DMS79 (cell line): ENCODE measurements around the gene CCT8L2.
"Not testable (repeated sequence)": the region's sequence is repeated elsewhere in the genome, so short reads cannot be mapped to it uniquely, and the experiment has no call there.

Experiments
- DNase-seq: peaks from one replicate; lab custom pipeline; 2025; lab: John Stamatoyannopoulos, UW

CCT8L2 gene

DNA sequence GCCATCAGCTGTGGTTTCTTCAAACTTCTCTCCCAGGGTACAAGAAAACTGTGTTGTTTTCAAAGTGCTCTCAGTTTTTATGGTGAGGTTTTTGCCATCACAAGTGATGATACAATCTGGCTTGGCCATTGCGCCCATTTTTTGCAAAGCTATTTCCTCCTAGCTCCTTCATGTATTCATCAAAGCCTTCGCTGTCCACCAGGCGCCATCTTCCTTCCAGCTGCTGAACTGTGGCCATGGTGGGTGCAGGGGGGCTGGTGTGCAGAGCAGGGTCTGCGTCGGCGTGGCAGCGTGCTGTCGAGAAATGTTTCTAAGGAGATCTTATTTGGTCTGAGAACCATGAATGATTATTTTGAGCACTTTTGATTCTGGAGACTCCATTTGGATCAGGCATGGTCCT lies 2.6 kb upstream of the CCT8L2 start:
- DNase-seq = not testable (repeated sequence)

- DNase-seq = no peak
Measured at GRCh38 chr22:16594026-16594425, 1.4 kb upstream of the CCT8L2 start.

- not testable (repeated sequence) for DNase-seq
Measured at GRCh38 chr22:16592231-16592630, 379 bp downstream of the CCT8L2 start.

DNA sequence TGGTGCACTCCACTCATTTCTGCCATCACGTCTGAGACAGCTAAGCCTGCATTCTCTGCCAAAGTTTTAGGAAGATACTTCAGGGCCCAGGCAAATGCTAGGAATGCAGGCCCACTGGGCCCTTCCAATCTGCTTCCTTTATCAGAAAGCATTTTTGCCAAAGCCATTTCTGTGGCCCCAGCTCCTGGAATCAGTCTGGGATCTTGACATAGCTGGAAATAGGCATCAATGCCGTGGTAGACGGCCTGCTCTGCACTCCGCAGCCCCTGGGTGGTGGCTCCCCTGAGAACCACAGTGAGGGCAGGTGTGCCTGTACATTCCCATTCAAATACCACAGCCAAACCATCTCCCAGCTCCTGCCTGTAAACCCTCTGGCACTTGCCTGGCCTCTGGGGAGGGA lies 1.5 kb downstream of the CCT8L2 start:
- not testable (repeated sequence) for DNase-seq

- DNase-seq = no peak
Measured at GRCh38 chr22:16586991-16587390, 5.6 kb downstream of the CCT8L2 start.

DNA sequence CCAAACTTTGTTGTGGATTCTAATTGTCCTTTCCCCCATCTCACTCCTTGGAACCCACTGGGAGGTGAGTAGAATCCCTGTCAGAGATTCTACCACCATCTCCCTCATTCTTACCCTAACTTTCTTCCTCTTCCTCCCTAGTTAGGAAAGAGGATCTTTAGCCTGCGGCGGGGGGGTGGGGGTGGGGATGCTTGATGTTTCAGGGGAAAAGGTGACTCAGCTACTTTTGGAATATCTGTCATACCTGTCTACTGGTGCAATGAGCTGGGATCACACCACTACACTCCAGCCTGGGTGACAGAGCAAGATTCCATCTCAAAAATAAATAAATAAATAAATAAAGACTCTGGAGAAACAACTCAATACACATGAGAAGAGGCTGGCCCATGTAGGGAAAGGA lies 6.4 kb downstream of the CCT8L2 start:
- DNase-seq = no peak

DNA sequence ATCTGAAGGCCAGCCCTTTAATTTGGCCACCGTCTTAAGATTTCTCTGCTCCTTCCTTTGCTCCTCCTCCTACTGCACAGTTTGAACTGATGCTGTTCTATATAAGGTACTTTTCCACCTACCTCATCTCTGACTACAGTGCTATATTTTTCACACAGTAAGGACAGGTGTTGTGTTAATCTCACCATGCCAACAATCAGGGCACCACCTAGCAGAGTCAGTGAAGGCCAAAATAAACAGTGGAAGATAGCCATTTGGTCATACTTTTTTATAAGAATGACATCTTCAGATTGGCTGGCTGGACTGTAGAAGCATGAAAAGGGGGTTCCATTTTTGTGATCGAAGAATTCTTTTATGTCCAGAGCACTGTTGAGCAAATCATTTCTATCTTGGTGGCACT lies 11.7 kb downstream of the CCT8L2 start:
- not testable (repeated sequence) for DNase-seq

- DNase-seq = not testable (repeated sequence)
Measured at GRCh38 chr22:16569240-16569834, 23.3 kb downstream of the CCT8L2 start.

DNA sequence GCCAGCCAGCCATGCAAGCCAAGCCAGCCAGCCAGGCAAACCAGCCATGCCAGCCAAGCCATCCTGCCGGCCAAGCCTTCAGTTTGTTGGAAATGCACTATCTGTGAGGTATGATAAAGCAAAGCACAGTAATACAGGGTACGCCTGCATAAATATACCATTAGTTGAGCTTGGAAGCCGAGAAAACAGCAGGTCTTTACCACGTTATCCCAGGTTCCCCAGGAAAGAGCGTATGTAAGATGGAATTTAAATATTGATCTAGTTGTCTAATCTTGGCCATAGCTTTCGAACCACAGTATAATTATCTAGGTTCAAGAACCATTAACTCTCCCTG lies 24.2 kb downstream of the CCT8L2 start:
- no peak for DNase-seq

GRCh38 chr22:16567617-16568424 lies 24.8 kb downstream of the CCT8L2 start:
- DNase-seq = not testable (repeated sequence)

DNA sequence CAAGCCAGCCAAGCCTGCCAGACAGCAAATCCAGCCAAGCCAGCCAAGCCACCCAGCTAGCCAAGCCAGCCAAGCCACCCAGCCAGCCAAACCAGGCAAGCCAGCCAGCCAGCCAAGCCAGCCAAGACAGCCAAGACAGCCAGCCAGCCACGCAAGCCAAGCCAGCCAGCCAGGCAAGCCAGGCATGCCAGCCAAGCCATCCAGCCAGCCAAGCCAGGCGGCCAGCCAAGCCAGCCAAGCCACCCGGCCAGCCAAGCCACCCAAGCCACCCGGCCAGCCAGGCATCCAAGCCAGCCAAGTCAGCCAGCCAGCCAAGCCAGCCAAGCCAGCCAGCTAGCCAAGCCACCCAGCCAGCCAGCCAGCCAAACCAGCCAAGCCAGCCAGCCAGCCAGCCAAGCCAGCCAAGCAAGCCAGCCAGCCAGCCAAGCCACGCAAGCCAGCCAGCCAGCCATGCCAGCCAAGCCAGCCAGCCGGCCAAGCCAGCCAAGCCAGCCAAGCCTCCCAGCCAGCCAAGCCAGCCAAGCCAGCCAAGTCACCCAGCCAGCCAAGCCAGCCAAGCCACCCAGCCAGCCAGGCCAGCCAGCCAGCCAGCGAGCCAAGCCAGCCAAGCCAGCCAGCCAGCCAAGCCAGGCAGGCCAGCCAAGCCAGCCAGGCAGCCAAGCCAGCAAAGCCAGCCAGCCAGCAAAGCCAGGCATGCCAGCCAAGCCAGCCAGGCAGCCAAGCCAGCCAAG lies 26.0 kb downstream of the CCT8L2 start:
- DNase-seq = not testable (repeated sequence)

- DNase-seq = not testable (repeated sequence)
Measured at GRCh38 chr22:16565585-16566420, 26.8 kb downstream of the CCT8L2 start.

- not testable (repeated sequence) for DNase-seq
Measured at GRCh38 chr22:16564837-16565584, 27.6 kb downstream of the CCT8L2 start.

DNA sequence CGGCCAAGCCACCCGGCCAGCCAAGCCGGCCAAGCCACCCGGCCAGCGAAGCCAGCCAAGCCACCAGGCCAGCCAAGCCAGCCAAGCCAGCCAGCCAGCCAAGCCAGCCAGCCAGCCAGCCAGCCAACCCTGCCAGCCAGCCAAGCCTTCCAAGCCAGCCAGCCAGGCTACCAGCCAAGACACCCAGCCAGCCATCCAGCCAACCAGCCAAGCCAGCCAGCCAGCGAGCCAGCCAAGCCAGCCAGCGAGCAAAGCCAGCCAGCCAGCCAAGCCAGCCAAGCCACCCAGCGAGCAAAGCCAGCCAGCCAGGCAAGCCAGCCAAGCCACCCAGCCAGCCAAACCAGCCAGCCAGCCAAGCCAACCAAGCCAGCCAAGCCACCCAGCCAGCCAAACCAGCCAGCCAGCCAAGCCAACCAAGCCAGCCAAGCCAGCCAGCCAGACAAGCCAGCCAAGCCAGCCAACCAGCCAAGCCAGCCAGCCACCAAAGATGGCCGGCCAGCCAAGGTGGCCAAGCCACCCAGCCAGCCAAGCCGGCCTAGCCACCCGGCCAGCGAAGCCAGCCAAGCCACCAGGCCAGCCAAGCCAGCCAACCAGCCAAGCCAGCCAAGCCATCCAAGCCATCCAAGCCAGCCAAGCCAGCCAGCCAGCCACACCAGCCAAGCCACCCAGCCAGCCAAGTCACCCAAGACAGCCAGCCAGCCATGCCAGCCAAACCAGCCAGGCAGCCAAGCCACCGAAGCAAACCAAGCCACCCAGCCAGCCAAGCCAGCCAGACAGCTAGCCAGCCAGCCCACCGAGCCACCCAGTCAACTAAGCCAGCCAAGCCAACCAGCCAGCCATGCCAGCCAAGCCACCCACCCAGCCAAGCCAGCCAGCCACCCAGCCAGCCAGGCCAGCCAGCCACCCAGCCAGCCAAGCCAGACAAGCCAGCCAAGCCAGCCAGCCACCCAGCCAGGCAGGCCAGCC lies 28.8 kb downstream of the CCT8L2 start:
- no peak for DNase-seq

- DNase-seq = no peak
Measured at GRCh38 chr22:16562711-16563554, 29.7 kb downstream of the CCT8L2 start.

GRCh38 chr22:16561093-16561658 lies 31.4 kb downstream of the CCT8L2 start:
- not testable (repeated sequence) for DNase-seq

DNA sequence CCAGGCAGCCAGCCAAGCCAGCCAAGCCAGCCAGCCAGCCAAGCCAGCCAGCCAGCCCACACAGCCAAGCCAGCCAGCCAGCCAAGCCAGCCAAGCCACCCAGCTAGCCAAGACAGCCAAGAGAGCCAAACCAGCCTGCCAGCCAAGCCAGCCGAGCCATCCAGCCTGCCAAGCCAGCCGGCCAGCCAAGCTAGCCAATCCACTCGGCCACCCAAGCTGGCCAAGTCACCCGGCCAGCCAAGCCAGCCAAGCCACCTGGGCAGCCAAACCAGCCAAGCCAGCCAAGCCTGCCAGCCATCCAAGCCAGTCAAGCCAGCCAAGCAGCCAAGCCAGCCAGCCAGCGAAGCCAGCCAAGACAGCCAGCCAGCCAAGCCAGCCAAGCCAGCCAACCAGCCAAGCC lies 32.0 kb downstream of the CCT8L2 start:
- not testable (repeated sequence) for DNase-seq

DNA sequence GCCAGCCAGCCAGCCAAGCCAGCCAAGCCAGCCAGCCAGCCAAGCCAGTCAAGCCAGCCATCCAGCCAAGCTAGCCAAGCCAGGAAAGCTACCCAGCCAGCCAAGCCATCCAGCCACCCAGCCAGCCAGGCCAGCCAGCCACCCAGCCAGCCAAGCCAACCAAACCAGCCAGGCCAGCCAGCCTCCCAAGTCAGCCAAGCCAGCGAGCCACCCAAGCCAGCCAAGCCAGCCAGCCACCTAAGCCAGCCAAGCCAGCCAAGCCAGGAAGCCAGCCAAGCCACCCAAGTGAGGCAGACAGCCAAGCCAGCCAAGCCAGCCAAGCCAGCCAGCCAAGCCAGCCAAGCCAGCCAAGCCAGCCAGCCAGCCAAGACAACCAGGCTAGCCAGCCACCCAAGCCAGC lies 32.6 kb downstream of the CCT8L2 start:
- DNase-seq = not testable (repeated sequence)
